WTC11 (cell line): ENCODE results near the gene NRAP. TPM values are rescaled to one million over a fixed set of nuclear protein-coding genes. Genes with fewer than 3 reads are reported as not detected.
A peak's percentile ranks its signal among the peaks of the same experiment; 100 is the strongest.
"Not testable (repeated sequence)": the region's sequence is repeated elsewhere in the genome, so short reads cannot be mapped to it uniquely, and the experiment has no call there.

Source experiments
- ATAC-seq: fragments of 200-7000 bp; cut with Tn5 transposase; 2 replicates; pipeline ENCODE4 v1.10.0; 2021; ENCODE audit warnings: mild to moderate bottlenecking, moderate library complexity
- CTCF ChIA-PET: fragments of 300-600 bp; sonication (Branson Sonifier 250); formaldehyde crosslinking; loops from one replicate; lab custom pipeline; 2021; ENCODE audit warnings: antibody characterized with exemption; lab: Charles Lee
- POLR2A ChIA-PET: fragments of 350-600 bp; sonication (Branson Sonifier 250); formaldehyde crosslinking; loops from one replicate; lab custom pipeline; 2021; ENCODE audit warnings: antibody characterized with exemption; lab: Charles Lee
- DNase-seq: peaks from one replicate; pipeline ENCODE4 v3.0.0; 2021; ENCODE audit warnings: low spot score
- H3K27ac Mint-ChIP-seq: 2 replicates; pipeline ENCODE4 v1.8.0; 2021; ENCODE audit warnings: mixed read lengths
- H3K27me3 Mint-ChIP-seq: 2 replicates; pipeline ENCODE4 v1.8.0; 2021; ENCODE audit warnings: low read depth, mild to moderate bottlenecking, moderate library complexity, mixed read lengths
- H3K36me3 Mint-ChIP-seq: 2 replicates; pipeline ENCODE4 v1.8.0; 2021; ENCODE audit warnings: mixed read lengths
- H3K4me1 Mint-ChIP-seq: 2 replicates; pipeline ENCODE4 v1.8.0; 2022; ENCODE audit warnings: mixed read lengths
- H3K4me3 Mint-ChIP-seq: 2 replicates; pipeline ENCODE4 v1.8.0; 2021; ENCODE audit warnings: mild to moderate bottlenecking, moderate library complexity, mixed read lengths
- H3K9me3 Mint-ChIP-seq: 2 replicates; pipeline ENCODE4 v1.8.0; 2021; ENCODE audit warnings: mixed read lengths
- CDX4 ChIP-seq: fragments of 250-450 bp; sonication (Bioruptor Pico); IDR thresholded peaks from 2 replicates; pipeline ENCODE4 v1.9.0; 2021; ENCODE audit warnings: moderate library complexity, mild to moderate bottlenecking, inconsistent platforms, borderline replicate concordance
- CREB1 ChIP-seq: sonication (generic); formaldehyde crosslinking; IDR thresholded peaks from 2 replicates; pipeline ENCODE4 v1.8.0; 2023; ENCODE audit warnings: mild to moderate bottlenecking, missing genetic modification reagents
- GABPB1 ChIP-seq: sonication (generic); formaldehyde crosslinking; IDR thresholded peaks from 2 replicates; pipeline ENCODE4 v1.8.1; 2023; ENCODE audit warnings: mild to moderate bottlenecking, missing genetic modification reagents
- HMGA2 ChIP-seq: fragments of 250-450 bp; sonication (Bioruptor Pico); IDR thresholded peaks from 2 replicates; pipeline ENCODE4 v1.4.0; 2021; ENCODE audit warnings: mild to moderate bottlenecking, moderate library complexity
- NFYB ChIP-seq: sonication (generic); formaldehyde crosslinking; conservative IDR thresholded peaks from 2 replicates; pipeline ENCODE4 v1.8.0; 2022; ENCODE audit warnings: low read depth, missing genetic modification reagents
- NR3C1 ChIP-seq: sonication (generic); formaldehyde crosslinking; conservative IDR thresholded peaks from 2 replicates; pipeline ENCODE4 v1.8.1; 2023; ENCODE audit warnings: low read depth, mild to moderate bottlenecking, missing genetic modification reagents
- RORB ChIP-seq: fragments of 250-450 bp; sonication (Bioruptor Pico); IDR thresholded peaks from 2 replicates; pipeline ENCODE4 v1.9.0; 2021; ENCODE audit warnings: mild to moderate bottlenecking
- SP1 ChIP-seq: sonication (generic); formaldehyde crosslinking; conservative IDR thresholded peaks from 2 replicates; pipeline ENCODE4 v1.8.1; 2022; ENCODE audit warnings: missing genetic modification reagents
- ZBTB21 ChIP-seq: sonication (generic); formaldehyde crosslinking; IDR thresholded peaks from 2 replicates; pipeline ENCODE4 v1.8.1; 2023; ENCODE audit warnings: mild to moderate bottlenecking, missing genetic modification reagents, borderline replicate concordance
- total RNA-seq: library from RNA; stranded (reverse); gene quantifications from 3 replicates; pipeline ENCODE4 v1.2.3, GENCODE V29; 2021
- TF ChIP-seq, protein P1 (sequence below): sonication (generic); formaldehyde crosslinking; IDR thresholded peaks from 2 replicates; pipeline ENCODE4 v1.8.1; 2022; ENCODE audit warnings: mild to moderate bottlenecking, missing genetic modification reagents, moderate library complexity, borderline replicate concordance
- TF ChIP-seq, protein P2 (sequence below): sonication (generic); formaldehyde crosslinking; IDR thresholded peaks from 2 replicates; pipeline ENCODE4 v1.8.0; 2023; ENCODE audit warnings: missing genetic modification reagents, mild to moderate bottlenecking, borderline replicate concordance
- TF ChIP-seq, protein P3 (sequence below): fragments of 250-450 bp; sonication (Bioruptor Pico); IDR thresholded peaks from 2 replicates; pipeline ENCODE4 v1.9.0; 2021; ENCODE audit warnings: mild to moderate bottlenecking

Gene NRAP
- total RNA-seq, 1 experiment from 2014 or later = not detected

DNA sequence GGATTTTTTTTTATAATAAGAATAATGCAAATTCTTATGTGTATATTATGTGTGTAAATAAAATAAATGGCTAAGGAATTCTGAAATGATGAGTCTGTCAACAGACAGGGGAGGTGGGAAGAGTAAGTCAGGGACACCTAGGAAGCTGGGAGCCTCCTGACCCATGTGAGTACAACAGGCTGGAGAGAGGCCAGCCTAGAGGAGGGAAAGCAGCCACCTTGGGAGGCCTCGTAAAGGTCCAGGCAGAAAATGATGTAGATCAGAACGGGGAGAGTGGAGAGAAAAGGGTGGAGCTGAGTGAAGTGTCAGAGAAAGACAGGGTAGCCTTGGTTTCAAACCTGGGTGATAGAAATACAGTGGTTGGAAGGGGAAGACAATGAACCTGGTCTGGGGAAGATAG is 6.9 kb downstream of the NRAP start (continued):
- TF ChIP-seq, protein P1, sequence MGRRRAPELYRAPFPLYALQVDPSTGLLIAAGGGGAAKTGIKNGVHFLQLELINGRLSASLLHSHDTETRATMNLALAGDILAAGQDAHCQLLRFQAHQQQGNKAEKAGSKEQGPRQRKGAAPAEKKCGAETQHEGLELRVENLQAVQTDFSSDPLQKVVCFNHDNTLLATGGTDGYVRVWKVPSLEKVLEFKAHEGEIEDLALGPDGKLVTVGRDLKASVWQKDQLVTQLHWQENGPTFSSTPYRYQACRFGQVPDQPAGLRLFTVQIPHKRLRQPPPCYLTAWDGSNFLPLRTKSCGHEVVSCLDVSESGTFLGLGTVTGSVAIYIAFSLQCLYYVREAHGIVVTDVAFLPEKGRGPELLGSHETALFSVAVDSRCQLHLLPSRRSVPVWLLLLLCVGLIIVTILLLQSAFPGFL (CRISPR knock-in tag) = no peak
- no peak for TF ChIP-seq CDX4 (CRISPR knock-in tag)
- TF ChIP-seq, protein P2, sequence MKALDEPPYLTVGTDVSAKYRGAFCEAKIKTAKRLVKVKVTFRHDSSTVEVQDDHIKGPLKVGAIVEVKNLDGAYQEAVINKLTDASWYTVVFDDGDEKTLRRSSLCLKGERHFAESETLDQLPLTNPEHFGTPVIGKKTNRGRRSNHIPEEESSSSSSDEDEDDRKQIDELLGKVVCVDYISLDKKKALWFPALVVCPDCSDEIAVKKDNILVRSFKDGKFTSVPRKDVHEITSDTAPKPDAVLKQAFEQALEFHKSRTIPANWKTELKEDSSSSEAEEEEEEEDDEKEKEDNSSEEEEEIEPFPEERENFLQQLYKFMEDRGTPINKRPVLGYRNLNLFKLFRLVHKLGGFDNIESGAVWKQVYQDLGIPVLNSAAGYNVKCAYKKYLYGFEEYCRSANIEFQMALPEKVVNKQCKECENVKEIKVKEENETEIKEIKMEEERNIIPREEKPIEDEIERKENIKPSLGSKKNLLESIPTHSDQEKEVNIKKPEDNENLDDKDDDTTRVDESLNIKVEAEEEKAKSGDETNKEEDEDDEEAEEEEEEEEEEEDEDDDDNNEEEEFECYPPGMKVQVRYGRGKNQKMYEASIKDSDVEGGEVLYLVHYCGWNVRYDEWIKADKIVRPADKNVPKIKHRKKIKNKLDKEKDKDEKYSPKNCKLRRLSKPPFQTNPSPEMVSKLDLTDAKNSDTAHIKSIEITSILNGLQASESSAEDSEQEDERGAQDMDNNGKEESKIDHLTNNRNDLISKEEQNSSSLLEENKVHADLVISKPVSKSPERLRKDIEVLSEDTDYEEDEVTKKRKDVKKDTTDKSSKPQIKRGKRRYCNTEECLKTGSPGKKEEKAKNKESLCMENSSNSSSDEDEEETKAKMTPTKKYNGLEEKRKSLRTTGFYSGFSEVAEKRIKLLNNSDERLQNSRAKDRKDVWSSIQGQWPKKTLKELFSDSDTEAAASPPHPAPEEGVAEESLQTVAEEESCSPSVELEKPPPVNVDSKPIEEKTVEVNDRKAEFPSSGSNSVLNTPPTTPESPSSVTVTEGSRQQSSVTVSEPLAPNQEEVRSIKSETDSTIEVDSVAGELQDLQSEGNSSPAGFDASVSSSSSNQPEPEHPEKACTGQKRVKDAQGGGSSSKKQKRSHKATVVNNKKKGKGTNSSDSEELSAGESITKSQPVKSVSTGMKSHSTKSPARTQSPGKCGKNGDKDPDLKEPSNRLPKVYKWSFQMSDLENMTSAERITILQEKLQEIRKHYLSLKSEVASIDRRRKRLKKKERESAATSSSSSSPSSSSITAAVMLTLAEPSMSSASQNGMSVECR (CRISPR knock-in tag) = no peak
- no peak for TF ChIP-seq ZBTB21 (CRISPR knock-in tag)
- TF ChIP-seq, protein P3, sequence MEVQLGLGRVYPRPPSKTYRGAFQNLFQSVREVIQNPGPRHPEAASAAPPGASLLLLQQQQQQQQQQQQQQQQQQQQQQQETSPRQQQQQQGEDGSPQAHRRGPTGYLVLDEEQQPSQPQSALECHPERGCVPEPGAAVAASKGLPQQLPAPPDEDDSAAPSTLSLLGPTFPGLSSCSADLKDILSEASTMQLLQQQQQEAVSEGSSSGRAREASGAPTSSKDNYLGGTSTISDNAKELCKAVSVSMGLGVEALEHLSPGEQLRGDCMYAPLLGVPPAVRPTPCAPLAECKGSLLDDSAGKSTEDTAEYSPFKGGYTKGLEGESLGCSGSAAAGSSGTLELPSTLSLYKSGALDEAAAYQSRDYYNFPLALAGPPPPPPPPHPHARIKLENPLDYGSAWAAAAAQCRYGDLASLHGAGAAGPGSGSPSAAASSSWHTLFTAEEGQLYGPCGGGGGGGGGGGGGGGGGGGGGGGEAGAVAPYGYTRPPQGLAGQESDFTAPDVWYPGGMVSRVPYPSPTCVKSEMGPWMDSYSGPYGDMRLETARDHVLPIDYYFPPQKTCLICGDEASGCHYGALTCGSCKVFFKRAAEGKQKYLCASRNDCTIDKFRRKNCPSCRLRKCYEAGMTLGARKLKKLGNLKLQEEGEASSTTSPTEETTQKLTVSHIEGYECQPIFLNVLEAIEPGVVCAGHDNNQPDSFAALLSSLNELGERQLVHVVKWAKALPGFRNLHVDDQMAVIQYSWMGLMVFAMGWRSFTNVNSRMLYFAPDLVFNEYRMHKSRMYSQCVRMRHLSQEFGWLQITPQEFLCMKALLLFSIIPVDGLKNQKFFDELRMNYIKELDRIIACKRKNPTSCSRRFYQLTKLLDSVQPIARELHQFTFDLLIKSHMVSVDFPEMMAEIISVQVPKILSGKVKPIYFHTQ (CRISPR knock-in tag) = no peak
- TF ChIP-seq NR3C1 (CRISPR knock-in tag) = no peak
- no peak for TF ChIP-seq RORB (CRISPR knock-in tag)
- TF ChIP-seq GABPB1 = no peak
- no peak for TF ChIP-seq CREB1 (CRISPR knock-in tag)
- no peak for TF ChIP-seq NFYB (CRISPR knock-in tag)

GRCh38 chr10:113652456-113652855 is 11.4 kb downstream of the NRAP start:
- H3K36me3 Mint-ChIP-seq, H3K9me3 Mint-ChIP-seq, ATAC-seq, POLR2A ChIA-PET, H3K27me3 Mint-ChIP-seq, H3K4me1 Mint-ChIP-seq, DNase-seq, CTCF ChIA-PET, H3K4me3 Mint-ChIP-seq, H3K27ac Mint-ChIP-seq: not testable (repeated sequence)
- TF ChIP-seq HMGA2 = peak; percentile 95

DNA sequence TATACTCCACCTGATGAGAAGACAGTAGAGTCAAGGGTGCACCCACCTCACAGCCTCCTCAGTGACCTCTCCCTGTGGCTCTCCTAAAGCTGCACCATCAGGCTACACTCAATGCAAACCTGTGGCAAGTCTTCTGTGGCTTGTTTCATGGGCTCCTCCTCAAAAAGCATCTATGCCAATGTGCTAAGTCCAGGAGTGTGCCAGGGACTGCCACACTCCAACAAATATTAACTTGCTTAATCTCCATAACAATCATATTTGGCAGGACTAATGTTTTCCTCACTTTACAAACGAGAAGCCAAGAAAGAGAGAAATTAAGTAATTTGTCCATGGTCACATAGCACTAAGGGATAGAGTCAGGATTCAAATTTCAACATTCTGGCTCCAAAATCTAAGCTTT is 11.9 kb downstream of the NRAP start:
- no peaks in the 10 kb centered on the region for H3K36me3 Mint-ChIP-seq
- H3K27ac Mint-ChIP-seq = no peak overlapping the region
- no peak for DNase-seq
- no peak for ATAC-seq
- H3K4me1 Mint-ChIP-seq = no peaks in the 10 kb centered on the region
- no peak for TF ChIP-seq SP1 (CRISPR knock-in tag)
- H3K9me3 Mint-ChIP-seq = peaks cover 10% of the 10 kb centered on the region
- ChIA-PET CTCF (interaction anchor here (1.0 kb wide), 1 partner anchor 27 kb away, joined by 3 read pairs; no protein-coding TSS in a partner anchor), POLR2A (no interaction called here)
- H3K4me3 Mint-ChIP-seq = no peak overlapping the region
- H3K27me3 Mint-ChIP-seq = no peaks in the 10 kb centered on the region; the same call in 1 of the 2 replicates
